Measurements from ENCODE around the gene TRIM13.
"Not testable (repeated sequence)": the region's sequence is repeated elsewhere in the genome, so short reads cannot be mapped to it uniquely, and the experiment has no call there.

Gene TRIM13, protein sequence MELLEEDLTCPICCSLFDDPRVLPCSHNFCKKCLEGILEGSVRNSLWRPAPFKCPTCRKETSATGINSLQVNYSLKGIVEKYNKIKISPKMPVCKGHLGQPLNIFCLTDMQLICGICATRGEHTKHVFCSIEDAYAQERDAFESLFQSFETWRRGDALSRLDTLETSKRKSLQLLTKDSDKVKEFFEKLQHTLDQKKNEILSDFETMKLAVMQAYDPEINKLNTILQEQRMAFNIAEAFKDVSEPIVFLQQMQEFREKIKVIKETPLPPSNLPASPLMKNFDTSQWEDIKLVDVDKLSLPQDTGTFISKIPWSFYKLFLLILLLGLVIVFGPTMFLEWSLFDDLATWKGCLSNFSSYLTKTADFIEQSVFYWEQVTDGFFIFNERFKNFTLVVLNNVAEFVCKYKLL

DNA sequence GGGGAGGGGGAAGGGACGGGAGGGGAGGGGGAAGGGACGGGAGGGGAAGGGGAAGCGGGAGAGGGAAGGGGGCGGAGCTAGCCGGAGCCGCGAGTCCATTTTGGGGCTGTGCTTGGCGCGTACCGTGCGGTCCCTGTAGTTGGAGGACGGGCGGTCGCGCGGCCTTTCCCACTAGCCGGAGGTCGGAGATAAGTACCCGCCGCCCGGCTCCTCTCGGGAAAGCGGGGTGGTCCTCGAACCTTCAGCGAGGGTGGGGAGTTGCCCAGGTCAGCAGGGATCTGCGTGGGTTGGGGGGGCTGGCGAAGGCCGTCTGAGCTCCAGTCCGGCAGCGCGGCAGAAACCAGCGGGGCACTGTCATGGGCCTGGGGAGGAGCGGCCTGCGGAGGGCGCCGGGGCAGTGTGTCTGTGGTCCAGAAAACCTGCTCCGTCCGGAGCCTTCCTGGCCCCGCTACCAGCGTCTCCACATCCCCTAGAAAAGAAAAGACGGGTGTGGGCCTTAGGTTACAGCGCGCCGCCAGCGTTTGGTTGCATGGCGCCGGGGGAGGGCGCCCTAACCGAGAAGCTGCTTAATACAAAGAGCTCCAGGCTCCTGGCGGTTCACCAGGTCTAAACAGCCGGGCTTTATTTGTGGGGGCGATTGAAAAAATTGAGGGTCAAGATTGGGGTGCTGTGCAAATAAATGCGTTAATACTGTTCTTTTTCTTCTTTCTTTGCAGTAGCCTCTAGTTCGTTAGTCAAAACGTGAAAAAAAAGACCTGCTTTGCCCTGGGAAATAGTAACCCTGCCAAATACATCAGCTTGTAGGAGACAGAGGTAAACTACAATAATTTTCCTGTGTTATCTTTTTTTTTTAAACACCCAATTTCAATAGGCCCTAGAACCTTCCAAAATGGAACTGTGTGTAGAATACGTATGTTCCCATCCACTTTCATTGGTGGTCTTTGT is at the start of gene TRIM13:
Gene TRIM13 (plus strand): TSS at position 92 of the 945 bp plus-strand sequence. CDS start 14,899 bp downstream, outside the sequence.
- DNase-seq = peak; percentile 85

DNA sequence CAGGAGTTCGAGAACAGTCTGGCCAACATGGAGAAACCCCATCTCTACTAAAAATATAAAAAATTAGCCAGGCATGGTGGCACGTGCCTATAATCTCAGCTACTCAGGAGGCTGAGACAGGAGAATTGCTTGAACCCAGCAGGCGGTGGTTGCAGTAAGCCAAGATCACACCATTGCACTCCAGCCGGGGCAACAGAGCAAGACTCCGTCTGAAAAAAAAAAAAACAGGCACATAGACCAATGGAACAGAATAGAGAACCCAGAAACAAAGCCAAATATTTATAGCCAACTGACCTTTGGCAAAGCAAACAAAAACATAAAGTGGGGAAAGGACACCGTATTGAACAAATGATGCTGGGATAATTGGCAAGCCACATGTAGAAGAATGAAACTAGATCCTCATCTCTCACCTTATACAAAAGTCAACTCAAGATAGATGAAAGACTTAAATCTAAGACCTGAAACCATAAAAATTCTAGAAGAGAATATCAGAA is 48.0 kb upstream of the TRIM13 start:
- not testable (repeated sequence) for DNase-seq

DNA sequence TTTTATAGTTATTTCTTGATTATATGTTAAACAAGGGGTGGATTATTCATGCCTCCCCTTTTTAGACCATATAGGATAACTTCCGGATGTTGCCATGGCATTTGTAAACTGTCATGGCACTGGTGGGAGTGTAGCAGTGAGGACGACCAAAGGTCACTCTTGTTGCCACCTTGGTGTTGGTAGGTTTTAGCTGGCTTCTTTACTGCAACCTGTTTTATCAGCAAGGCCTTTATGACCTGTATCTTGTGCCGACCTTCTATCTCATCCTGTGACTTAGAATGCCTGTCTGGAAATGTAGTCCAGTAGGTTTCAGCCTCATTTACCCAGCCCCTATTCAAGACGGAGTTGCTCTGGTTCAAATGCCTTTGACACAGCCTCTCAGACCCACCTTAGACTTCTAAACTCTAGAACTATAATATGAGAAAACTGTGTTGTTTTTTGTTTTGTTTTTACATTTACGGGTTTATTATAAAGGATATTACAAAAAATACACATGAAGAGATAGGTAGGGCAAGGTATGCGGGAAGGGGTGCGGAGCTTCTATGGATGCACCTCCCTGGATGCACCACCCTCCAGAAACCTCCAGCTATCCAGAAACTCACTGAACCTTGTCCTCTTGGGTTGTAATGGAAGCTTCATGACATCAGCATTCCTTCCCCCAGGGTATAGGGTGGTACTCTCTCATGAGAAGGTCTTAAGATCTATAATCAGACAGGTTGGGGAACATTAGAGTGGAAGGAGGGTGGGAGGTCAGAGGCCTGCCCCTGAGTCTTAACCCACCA is 44.9 kb upstream of the TRIM13 start:
- no peak for DNase-seq

DNA sequence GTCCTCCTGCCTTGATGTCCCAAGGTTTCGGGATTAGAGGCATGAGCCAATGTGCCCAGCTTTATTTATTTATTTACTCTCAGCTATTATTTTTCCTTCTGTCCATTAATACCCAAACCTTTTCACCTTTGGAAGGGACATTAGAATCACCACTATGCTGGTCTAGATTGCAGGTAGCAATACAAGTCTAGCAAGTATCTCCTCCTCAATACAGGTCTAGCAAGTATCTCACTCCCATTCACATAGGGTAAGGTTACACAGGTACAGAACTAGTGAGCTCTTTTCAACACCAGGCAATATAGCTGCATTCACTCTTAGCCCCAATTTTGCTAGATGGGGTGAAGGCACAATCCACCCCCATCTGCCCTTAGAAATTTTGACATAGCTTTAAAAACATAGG is 43.3 kb upstream of the TRIM13 start:
- DNase-seq = no peak

DNA sequence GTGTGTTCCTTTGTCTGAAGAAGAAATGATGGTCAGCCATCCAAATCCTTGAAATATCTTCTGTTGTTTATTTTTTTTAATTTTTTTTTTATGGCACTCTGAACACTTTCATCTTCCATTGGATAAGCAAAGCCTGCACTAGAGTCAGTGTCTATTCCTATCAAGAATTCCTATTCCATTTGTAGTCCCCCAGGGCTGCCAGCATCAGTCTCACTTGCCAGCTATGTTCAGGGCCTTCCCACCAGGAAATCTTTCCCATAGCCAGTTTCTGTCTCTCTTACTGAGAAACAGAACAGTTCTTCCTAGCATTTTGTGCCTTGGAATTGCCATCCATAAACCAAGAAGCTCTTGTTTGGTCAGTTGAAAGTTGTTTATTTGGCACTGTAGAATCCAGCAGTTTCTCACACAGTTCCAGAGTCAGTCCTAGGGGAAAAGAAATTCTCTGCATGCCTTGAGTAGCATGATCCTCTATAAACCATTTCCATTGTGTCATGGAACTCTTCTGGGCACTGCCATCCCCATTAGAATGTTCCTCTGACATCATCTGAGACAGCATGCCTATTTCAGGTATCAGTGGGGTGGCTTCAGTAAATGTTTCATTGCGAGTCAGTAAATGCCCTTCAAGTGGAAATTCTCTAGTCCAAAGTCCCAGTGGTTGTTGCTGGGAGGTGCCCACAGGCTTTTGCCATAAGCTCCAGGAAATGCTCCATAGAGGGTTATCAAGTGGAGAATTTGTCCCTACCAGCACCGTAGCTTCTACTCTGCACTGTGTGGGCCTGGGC is 42.0 kb upstream of the TRIM13 start:
- no peak for DNase-seq

DNA sequence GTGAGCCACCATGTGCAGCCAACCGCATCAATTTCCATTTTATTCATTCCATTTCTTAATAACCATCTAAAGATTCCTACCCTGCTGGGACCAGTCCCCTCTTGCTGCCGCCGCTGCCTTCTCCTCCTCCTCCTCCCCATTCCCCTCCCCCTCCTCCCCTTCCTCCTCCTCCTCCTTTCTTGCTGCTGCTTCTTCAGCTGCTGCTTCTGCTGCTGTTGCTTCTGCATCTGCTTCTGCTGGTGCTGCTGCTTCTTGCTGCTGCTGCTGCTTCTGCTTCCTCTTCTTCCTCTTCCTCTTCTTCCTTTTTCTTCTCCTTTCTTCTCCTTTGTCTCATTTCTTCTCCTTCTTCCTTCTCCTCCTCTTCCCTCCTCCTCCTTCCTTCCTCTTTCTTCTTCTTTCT is 40.7 kb upstream of the TRIM13 start:
- DNase-seq = no peak

DNA sequence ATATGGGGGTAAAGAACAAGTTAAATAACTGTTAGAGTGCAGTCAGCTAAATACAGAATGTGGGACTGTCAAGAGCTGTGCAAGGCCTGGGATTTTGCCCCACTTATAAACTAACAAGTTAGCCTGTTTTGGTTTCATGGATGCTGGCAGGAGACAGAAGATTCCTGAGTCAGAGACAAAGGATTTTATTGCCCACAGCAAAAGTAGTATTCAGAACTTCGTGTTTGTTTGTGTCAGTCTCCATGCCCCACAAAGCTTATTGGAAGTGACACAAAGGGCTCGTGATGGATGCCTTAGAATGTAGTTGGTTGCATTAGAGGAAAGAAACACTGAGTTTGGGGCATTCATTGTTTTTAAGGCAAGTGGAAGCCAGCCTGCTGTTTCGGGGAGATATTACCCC is 38.5 kb upstream of the TRIM13 start:
- no peak for DNase-seq

DNA sequence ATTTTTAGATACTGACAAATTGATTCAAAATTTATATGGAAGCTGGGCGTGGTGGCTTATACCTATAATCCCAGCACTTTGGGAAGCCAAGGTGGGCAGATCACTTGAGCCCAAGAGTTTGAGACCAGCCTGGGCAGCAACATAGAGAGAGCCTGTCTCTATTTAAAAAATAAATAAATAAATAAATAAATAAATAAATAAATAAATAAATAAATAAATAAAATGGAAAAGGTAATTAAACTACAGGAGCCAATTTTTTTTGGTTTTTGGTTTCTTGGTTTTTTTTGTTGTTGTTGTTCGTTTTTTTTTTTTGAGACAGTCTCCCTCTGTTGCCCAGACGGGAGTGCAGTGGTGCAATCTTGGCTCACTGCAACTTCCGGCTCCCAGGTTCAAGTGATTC is 29.4 kb upstream of the TRIM13 start:
- DNase-seq = no peak

DNA sequence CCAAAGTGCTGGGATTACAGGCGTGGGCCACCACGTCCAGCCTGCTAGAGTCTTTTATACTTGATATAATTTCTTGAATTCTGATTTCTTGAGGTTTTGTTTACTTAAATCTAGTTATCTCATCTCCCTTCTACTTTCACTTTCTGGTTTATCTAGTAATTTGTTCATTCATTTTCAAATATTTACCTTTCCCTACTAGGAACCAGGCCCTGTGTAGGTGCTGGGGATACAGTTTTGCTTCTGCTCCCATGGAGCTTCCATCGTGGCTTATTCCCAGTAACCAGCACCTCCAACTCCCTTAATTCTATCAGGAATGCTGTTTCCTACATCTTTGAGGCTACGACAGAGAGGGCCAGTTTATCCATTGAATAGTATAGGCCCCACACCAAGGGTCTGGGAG is 24.1 kb upstream of the TRIM13 start:
- no peak for DNase-seq

DNA sequence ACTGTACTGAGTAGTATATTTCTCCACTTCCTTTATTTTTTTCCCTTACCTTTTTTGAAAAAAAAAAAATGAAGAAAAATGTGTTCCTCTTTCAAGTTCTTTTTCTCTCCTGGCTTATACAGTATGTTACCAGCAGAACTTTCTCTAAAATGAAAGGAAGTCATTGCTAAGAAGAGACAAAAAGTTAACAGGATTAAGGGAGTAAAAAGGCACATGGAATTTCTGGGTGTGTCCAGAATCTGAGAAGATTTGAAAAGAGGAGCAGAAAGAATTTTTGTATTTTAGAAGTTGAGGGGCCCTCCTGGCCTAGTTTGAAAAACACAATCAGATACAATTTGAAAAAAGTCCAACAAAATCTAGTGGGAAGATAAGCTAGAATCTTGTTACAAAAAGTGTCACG is 21.0 kb upstream of the TRIM13 start:
- no peak for DNase-seq

DNA sequence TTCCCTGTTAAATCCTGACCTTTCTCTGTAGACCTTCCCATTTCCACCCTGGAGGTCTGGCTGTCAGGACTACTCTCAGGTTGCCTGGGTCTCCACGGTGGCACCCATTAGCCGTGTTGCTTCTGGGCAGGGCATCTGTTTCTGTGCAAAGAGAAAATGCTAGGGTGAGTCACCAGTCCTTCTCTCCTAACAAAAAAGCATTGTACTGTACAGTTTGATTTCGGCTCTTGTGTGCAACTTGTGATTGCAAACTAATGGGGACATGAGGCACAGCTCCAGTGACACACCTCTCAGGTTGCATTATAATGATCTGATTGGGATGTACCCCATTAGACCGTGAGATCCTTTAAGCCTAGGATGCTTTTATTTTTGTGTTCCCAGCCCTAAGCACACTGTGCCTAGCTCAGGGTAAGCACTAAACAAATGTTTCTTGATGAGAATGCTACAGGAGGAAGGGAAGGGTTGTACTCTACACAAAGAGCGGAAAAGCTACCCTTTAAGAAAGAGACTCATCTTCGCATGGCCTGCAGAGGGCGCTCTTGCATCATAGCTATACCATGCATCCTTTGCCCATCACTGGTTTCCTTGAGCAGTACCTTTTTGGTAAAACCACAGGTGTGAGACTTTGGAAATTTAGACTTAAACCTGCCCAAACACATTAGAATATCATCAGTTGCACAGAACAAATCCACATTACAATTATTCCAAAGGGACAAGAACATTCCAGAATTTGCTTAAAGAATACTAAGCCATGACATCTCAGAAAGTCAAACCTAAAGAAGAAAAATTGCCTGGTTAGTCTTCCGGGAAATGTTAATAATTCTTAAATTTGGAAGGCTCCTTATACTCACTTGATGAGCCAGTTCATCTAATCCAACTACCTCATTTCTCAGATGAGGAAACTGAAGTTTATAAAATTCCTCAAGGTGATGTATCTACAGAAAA is 20.3 kb upstream of the TRIM13 start:
- peak; percentile 78 for DNase-seq

DNA sequence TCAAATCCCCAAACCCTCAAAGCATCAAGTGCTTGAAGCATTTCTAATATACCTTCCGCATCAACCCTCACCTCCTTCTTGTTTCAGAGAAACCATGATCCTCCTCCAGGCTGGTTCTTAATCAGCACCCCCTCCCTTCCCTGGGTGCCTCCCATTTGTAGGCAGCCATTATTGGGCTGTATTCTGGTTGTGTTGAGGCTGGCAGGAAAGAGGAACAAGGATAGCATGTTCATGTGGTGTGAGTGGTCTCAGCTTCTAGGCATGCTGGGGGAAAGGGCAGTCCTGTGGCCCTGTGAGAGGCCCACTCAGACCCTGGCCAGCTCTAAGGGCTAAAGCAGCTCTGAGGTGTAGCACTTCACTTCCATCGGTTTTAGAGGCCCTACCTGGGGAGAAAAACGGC is 18.9 kb upstream of the TRIM13 start:
- no peak for DNase-seq

DNA sequence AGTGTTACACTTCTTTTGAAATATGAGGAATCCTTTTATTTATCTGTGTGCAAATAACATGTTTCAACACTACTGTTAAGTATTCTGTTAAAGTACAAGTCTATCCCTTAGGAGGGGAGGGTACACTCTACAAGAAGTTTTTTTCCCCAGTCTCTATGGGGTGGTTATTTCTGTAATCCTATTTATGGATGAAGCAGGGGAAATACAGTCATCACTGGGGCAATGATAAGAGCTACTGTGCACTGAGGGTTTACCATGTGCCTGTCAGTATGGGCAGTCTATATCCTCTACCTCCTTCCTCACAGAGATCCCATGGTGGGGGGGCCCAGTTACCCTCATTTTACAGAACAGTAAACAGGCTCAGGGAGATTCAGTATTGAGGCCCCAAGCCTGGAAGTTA is 16.6 kb upstream of the TRIM13 start:
- no peak for DNase-seq

DNA sequence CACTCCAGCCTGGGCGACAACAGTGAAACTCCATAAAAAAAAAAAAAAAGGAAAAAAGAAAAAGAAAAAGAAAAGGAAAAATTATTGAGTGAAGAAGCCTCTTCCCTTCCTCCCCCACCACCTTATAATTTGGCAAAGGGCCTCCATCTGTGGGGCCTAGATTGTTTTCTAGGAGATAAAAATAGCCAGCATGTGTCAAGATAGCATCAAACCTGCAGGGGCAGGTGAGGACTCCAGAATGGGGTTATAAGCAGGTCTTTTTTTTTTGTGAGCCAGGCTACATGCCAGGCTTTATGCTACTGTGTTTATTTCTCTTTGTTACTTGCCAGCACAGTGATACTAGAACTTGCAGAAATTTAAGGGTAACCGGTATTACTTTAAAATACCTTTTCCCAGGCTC is 11.7 kb upstream of the TRIM13 start:
- DNase-seq = no peak

DNA sequence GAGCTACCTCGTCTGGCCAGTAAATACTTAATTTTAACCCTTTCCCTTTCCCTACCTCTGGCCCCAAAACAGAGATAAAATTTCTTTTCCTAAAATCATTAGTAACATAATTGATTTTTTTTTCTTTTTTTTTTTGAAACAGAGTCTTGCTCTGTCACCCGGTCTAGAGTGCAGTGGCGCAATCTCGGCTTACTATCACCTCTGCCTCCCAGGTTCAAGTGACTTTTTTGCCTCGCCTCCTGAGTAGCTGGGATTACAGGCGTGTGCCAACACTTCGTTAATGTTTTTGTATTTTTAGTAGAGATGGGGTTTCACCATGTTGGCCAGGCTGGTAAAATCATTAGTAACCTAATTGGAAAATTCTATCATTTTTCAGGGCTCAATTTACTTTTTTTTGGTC is 10.4 kb upstream of the TRIM13 start:
- DNase-seq = no peak

DNA sequence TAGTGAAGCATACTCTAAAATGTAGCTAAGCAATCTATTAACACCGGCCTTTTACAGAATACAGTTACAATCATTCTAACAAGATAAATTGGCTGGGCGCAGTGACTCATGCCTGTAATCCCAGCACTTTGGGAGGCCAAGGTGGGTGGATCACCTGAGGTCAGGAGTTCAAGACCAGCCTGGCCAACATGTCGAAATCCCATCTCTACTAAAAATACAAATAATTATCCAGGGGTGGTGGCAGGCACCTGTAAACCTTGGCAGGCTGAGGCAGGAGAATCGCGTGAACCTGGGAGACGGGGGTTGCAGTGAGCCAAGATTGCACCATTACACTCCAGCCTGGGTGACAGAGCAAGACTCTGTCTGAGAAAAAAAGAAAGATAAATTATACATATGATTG is 6.2 kb upstream of the TRIM13 start:
- not testable (repeated sequence) for DNase-seq

DNA sequence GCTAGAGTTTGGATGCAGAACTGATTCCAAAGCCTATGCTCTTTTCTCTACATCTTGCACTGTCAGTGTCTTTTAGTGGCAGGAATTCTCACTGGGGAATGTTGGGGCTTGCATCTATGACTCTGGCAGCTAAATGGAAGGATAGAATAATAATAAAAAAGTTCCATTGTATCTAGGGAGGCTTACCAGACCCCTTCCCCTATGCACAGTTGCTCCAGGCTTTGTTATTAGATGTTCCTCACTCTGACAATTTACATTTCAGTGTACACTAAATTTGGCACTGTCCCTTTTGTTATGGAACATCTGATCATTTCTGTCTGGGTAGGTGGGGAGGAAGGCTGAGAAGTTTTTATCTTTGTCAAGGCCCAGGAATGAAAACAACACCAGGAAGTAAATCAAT is 3.7 kb upstream of the TRIM13 start:
- no peak for DNase-seq

DNA sequence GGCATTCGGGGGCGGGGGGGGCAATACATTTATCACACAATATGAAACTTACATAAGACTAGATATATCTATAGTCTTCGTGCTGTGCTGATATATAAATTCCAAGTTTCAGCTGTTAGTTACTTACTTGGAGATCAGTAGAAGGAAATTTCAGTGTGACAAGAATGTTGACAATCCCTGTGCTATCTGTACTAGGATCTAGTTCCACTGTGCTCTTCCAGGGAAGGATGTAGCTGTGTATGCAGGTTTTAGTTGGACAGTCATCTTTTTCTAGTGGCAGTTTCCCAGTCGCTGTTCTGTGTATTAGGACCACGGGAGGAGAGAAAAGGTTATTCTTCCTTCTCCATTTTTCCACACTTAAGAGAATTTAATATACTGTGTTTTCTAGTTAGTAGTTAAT is 3.2 kb upstream of the TRIM13 start:
- no peak for DNase-seq

DNA sequence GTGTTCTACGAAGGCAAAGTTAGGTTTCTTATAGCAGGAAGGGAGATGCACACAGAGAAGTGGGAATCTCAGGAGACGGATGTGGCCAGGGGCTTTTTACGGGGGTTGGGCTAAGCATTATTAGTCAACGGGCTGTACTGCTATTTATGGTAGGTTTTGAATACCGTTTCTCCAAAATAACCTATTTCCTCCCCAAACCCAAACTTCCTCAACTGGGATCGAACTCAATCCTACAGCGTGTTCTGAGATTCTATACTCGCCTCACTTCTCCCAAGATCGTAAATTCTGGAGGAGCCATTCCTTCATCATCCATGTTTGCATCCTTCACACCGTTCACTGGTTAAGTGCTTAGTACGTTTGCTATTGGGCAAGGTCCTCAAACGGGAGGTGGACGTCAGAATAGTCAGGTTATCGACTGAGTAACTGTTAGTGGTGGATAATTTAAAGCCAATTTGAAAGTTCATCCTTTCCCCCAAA is 1.2 kb upstream of the TRIM13 start:
- DNase-seq = no peak

DNA sequence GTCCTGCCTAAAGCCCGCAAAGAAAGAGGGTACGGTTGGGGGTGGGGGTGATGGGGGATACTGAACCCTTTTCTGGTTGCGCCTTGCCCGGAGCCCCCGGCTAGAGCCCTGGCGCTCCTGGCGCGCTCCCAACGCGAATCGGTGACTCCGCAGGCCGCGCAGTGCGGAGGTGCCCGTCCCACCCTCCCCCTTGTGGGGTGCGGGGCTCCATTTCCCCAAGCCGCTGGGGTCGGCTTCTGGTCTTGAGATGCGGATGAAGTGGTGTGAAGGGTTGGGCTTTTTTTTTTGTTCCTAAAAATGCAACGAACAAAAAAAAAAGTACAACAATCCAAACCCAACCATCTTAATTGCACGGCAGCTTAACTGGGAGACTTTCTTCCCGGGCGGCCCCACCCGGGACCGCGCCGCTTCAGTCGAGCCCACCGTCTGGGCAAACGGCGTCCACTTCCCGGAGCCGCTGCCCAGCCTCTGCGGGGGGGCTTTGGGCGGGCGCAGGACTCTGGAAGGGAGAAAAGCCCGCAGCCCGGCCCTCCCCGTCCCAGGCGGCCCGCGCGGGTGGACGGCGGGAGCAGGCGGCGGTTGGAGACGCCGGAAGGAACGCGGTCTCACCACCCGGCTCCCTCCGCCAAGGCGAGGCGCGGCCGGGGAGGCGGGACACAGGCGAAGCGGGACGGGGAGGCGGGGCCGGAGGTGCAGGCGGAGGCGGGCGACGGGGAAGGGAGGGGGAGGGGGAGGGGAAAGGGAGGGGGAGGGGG is 504 bp upstream of the TRIM13 start:
- peak; percentile 88 for DNase-seq

All from activated naive CD4-positive, alpha-beta T cell treated with Interleukin-2 at 50 U/mL for 16 hours (primary cell).